Measurements from ENCODE around the gene PEMT. TPM values are rescaled to one million over a fixed set of nuclear protein-coding genes. Genes with fewer than 3 reads are reported as not detected.
"Not testable (repeated sequence)": the region's sequence is repeated elsewhere in the genome, so short reads cannot be mapped to it uniquely, and the experiment has no call there.

PEMT gene
- total RNA-seq, 4 donors from 2014 or later = 17.7 to 24.8 (median 20.6) TPM

DNA sequence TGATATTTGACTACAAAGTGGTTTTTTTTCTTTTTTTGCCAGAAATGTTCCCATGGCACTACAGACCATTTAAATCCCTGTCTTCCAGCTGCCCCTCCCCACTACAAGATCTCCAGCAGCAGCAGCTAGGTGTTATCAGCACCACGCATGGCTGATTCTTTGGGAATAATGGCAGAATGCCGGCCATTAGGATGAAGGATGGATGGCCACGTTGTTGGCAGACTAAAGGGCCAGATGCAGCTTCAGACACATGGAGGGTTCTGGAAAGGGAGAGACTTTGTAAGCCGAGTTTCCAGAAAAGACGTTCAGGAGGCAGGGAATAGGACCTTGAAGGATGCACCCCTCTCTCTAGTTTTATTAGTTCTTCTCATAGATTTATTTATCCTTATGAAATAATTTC is 125.0 kb downstream of the PEMT start:
- DNase-seq (ENCODE audit: extremely low spot score) = no peak
- Histone ChIP-seq H3K4me3 (no peak overlapping the region), H3K36me3 (no peaks in the 10 kb centered on the region), H3K27me3 (peaks cover 0 to 63% (median 0%) of the 10 kb centered on the region in 4 donors), H3K27ac (replicated peaks in 1 of 4) (no peak overlapping the region), H3K4me1 (no peaks in the 10 kb centered on the region), H3K9me3 (no peaks in the 10 kb centered on the region)
- TF ChIP-seq POLR2AphosphoS5 (IDR thresholded peaks at IDR 0.05) = no peak
- TF ChIP-seq EP300 (IDR thresholded peaks at IDR 0.05) = no peak
- TF ChIP-seq, protein P1, sequence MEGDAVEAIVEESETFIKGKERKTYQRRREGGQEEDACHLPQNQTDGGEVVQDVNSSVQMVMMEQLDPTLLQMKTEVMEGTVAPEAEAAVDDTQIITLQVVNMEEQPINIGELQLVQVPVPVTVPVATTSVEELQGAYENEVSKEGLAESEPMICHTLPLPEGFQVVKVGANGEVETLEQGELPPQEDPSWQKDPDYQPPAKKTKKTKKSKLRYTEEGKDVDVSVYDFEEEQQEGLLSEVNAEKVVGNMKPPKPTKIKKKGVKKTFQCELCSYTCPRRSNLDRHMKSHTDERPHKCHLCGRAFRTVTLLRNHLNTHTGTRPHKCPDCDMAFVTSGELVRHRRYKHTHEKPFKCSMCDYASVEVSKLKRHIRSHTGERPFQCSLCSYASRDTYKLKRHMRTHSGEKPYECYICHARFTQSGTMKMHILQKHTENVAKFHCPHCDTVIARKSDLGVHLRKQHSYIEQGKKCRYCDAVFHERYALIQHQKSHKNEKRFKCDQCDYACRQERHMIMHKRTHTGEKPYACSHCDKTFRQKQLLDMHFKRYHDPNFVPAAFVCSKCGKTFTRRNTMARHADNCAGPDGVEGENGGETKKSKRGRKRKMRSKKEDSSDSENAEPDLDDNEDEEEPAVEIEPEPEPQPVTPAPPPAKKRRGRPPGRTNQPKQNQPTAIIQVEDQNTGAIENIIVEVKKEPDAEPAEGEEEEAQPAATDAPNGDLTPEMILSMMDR (IDR thresholded peaks at IDR 0.05) = no peak
- no peak for TF ChIP-seq POLR2A (IDR thresholded peaks at IDR 0.05; ENCODE audit: low read depth)
- 58% methylated on average over 5 of the region's 5 CpGs for WGBS
- intact Hi-C loops (cut with DNase I) = no loop called here

DNA sequence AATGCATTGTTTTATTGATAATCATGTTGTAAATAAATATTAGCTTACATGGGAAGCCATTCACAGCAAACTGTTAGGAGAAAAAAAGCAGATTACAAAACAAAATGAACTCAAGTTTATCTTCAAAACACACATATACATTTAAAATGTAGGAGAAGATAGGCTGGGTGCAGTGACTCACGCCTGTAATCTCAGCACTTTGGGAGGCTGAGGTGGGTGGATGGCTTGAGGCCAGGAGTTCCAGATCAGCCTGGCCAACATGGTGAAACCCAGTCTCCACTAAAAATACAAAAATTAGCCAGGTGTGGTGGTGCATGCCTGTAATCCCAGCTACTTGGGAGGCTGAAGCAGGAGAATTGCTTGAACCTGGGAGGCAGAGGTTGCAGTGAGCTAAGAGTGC is 125.6 kb downstream of the PEMT start:
- 63% methylated on average over 1 of the region's 1 CpG for WGBS
- peaks cover 0 to 57% (median 0%) of the 10 kb centered on the region in 4 donors for H3K27me3 ChIP-seq
- H3K4me3 ChIP-seq; H3K4me1 ChIP-seq; H3K27ac ChIP-seq (replicated peaks in 1 of 4); intact Hi-C loops (cut with DNase I); H3K36me3 ChIP-seq; DNase-seq (ENCODE audit: extremely low spot score); H3K9me3 ChIP-seq: not testable (repeated sequence)

DNA sequence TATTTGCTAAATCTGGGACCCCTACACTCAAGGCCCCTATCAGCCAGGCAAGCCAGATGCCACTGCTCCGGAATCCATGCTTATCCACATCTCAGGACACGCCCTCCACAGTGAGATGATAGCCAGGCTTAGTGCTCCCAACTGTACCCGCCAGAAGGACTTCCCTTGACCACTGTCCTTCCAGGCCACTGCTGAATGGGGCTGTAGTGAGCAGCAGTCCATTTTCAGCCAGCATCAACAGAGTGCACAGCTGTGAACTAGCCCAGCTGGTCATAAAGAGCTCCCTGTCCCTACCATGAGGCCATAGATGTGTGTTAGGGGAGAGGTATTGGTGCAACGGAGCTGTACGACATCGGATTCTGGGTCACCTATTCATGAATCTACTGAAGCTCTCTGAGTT is 127.7 kb downstream of the PEMT start:
- Histone ChIP-seq H3K9me3 (no peaks in the 10 kb centered on the region), H3K27me3 (peaks cover 0 to 38% (median 0%) of the 10 kb centered on the region in 4 donors), H3K4me1 (no peaks in the 10 kb centered on the region), H3K4me3 (no peak overlapping the region), H3K36me3 (no peaks in the 10 kb centered on the region), H3K27ac (replicated peaks in 1 of 4) (no peak overlapping the region)
- intact Hi-C loops (cut with DNase I) = no loop called here
- 84% methylated on average over 6 of the region's 6 CpGs for WGBS
- no peak for TF ChIP-seq POLR2AphosphoS5 (IDR thresholded peaks at IDR 0.05)
- TF ChIP-seq, protein P1 (IDR thresholded peaks at IDR 0.05) = no peak
- no peak for TF ChIP-seq EP300 (IDR thresholded peaks at IDR 0.05)
- no peak for TF ChIP-seq POLR2A (IDR thresholded peaks at IDR 0.05; ENCODE audit: low read depth)
- no peak for DNase-seq (ENCODE audit: extremely low spot score)

DNA sequence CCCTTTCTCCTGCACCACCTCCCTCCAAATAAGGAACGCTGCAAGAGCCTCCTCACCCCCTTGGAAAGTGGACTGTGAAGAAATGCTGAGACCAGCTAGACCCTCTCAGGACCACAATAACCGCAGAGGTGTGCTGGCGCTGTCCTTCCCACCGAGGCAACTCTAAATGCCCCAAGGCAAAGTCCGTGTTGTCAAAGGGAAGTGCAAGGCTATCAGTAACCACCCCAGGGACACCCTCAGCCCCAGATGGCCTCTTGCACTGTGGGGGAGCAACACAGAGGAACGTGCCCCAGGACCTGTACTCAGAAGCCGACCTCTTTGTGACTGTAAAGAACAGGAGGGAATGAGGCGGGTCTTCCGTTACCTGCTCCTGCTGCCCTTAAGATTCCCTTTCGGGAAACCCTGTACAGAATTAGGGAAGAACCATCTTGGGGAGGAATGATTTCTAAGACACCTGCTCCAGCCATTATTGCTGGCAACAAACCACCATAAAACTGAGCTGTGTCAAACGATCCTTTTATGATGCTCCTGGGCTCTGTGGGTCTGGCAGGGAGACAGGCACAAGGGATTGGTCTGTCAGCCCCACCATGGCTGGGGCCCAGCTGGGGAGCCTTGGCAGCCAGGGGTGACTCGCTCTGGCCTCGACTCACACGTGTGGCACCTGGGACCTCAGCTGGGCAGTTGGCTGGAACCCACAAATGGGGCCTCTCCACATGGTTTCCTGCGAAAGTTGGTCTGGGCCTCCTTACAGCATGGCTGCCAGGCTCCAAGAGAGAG is 129.3 kb downstream of the PEMT start:
- WGBS = 82% methylated on average over 9 of the region's 15 CpGs
- Histone ChIP-seq H3K36me3 (no peaks in the 10 kb centered on the region), H3K4me1 (no peaks in the 10 kb centered on the region), H3K27me3 (peaks cover 0 to 23% (median 0%) of the 10 kb centered on the region in 4 donors), H3K9me3 (no peaks in the 10 kb centered on the region), H3K27ac (replicated peaks in 1 of 4) (no peak overlapping the region), H3K4me3 (no peak overlapping the region)
- no peak for DNase-seq (ENCODE audit: extremely low spot score)
- TF ChIP-seq EP300 (IDR thresholded peaks at IDR 0.05) = no peak
- TF ChIP-seq, protein P1 (IDR thresholded peaks at IDR 0.05) = no peak
- no peak for TF ChIP-seq POLR2AphosphoS5 (IDR thresholded peaks at IDR 0.05)
- no peak for TF ChIP-seq POLR2A (IDR thresholded peaks at IDR 0.05; ENCODE audit: low read depth)
- intact Hi-C loops (cut with DNase I) = no loop called here

DNA sequence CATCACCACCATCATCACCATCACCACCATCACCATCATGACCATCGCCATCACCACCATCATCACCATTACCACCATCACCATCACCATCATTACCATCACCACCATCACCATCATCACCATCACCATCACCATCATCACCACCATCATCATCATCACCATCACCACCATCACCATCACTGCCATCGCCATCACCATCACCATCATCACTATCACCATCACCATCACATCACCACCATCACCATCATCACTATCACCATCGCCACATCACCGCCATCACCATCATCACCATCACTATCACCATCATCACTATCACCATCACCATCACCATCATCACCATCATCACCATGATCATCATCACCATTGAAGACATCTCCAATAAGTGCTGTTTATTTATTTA is 131.5 kb downstream of the PEMT start:
- 88% methylated on average over 4 of the region's 4 CpGs for WGBS

More for the DNA sequence above, 131.5 kb downstream of the PEMT start:
- no peaks in the 10 kb centered on the region for H3K4me1 ChIP-seq
- peaks cover 0 to 21% (median 0%) of the 10 kb centered on the region in 4 donors for H3K27me3 ChIP-seq
- no peak for DNase-seq (ENCODE audit: extremely low spot score)
- H3K27ac ChIP-seq (replicated peaks in 1 of 4) = no peak overlapping the region
- TF ChIP-seq, protein P1 (IDR thresholded peaks at IDR 0.05) = no peak
- TF ChIP-seq POLR2AphosphoS5 (IDR thresholded peaks at IDR 0.05) = no peak
- TF ChIP-seq POLR2A (IDR thresholded peaks at IDR 0.05; ENCODE audit: low read depth) = no peak
- no peak for TF ChIP-seq EP300 (IDR thresholded peaks at IDR 0.05)
- no peak overlapping the region for H3K4me3 ChIP-seq
- intact Hi-C loops (cut with DNase I) = no loop called here
- no peaks in the 10 kb centered on the region for H3K9me3 ChIP-seq
- no peaks in the 10 kb centered on the region for H3K36me3 ChIP-seq

All from esophagus muscularis mucosa (tissue), 4 donors.